ENCODE measurements around the gene F3.

DNA sequence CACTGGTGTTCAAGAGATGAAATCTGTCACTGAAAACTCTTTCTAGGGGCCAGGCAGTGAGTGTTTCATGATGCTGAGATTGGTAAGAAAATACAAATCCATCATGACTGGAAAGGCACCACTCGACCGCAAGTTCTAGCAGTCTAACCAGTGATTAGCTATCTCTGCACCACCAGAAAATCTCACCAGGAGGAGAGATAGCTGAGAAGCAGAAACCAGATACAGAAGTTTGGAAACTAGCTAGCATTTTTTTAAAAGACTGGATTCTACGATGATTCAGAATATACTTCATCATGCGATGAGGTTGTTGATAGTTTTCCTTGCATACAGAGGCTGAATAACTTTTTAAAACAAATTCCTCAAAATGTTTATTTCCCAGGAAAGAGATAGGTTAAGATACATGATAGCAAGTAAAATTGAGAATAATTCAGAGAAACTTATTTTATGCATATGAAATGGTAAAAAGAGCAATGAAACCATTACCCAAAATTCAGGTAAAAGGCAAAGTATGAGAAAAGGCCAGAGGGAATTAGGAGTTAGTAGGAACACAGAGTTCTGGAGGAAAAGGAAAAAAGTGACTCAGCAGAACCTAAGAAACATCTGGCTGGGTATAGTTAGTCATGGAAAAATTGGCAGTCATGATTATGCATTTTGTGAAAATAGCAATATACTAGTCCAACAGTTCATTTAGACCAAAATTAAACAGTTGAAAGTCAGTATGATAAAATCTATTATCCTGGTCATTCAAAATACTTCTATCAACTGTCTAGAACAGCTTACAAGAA is 3.3 kb upstream of the F3 start:
- TF ChIP-seq, protein P1, sequence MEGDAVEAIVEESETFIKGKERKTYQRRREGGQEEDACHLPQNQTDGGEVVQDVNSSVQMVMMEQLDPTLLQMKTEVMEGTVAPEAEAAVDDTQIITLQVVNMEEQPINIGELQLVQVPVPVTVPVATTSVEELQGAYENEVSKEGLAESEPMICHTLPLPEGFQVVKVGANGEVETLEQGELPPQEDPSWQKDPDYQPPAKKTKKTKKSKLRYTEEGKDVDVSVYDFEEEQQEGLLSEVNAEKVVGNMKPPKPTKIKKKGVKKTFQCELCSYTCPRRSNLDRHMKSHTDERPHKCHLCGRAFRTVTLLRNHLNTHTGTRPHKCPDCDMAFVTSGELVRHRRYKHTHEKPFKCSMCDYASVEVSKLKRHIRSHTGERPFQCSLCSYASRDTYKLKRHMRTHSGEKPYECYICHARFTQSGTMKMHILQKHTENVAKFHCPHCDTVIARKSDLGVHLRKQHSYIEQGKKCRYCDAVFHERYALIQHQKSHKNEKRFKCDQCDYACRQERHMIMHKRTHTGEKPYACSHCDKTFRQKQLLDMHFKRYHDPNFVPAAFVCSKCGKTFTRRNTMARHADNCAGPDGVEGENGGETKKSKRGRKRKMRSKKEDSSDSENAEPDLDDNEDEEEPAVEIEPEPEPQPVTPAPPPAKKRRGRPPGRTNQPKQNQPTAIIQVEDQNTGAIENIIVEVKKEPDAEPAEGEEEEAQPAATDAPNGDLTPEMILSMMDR (IDR thresholded peaks at IDR 0.05; ENCODE audit: poor library complexity) = no peak
- no peak for TF ChIP-seq EZH2phosphoT487 (IDR thresholded peaks at IDR 0.05; ENCODE audit: low read depth, severe bottlenecking, unreplicated experiment)
